HL-60 (cell line): ENCODE data around the gene TMEM61.

Source experiments
- GABPA ChIP-seq: IDR thresholded peaks from 2 replicates; pipeline ENCODE4 v1.6.1; 2012; ENCODE audit warnings: low read depth
- POLR2AphosphoS5 ChIP-seq: IDR thresholded peaks from 2 replicates; pipeline ENCODE4 v1.6.1; 2012; ENCODE audit warnings: low read depth
- SPI1 ChIP-seq: IDR thresholded peaks from 2 replicates; pipeline ENCODE4 v1.6.1; 2012; ENCODE audit warnings: low read depth, mild to moderate bottlenecking, borderline replicate concordance
- TF ChIP-seq, protein P1 (sequence below): IDR thresholded peaks from one replicate; pipeline ENCODE4 v1.5.1; 2011; ENCODE audit warnings: low read length, control low read depth, inconsistent platforms; ENCODE audit not compliant: insufficient read depth

DNA sequence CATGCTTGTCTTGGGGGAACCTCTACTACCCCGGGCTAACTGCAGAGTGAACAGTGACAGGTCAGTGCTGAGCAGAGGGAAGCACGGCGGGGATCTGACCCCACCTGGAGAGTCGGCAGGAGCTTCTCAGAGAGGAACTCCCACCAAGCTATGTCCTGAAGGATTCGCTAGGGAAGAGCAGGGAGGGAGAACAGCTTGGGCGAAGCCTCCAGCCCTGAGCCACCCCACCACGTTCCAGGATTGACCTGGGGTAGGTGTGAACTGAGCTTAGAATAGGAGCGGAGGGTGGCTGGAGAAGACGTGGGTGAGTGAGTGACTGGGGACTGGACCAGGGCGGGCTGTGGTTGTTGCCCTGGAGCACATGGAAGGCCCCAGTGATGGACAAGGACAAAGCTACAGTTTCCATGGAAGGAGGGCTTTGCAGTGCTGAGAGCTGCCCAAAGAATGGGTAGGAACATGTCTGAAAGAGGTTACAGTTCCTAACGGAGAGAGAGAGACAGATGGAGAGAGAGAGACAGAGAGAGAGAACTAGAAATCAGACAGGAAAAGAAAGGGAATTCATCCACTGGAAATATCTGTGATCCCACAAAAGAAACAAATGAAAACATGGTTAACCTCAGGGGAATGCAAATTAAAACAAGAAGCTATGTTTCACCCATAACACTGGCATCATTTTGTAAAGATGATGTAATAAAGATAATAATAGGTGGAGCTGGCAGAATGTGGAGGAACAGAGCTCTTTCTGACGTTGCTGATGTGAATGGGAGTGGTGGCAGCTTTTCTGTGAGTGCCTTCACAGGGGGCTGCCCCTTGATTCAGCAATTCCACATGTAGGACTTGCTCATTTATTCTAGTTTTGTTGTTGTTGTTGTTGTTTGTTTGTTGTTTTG is 35.5 kb downstream of the TMEM61 start:
- TF ChIP-seq, protein P1, sequence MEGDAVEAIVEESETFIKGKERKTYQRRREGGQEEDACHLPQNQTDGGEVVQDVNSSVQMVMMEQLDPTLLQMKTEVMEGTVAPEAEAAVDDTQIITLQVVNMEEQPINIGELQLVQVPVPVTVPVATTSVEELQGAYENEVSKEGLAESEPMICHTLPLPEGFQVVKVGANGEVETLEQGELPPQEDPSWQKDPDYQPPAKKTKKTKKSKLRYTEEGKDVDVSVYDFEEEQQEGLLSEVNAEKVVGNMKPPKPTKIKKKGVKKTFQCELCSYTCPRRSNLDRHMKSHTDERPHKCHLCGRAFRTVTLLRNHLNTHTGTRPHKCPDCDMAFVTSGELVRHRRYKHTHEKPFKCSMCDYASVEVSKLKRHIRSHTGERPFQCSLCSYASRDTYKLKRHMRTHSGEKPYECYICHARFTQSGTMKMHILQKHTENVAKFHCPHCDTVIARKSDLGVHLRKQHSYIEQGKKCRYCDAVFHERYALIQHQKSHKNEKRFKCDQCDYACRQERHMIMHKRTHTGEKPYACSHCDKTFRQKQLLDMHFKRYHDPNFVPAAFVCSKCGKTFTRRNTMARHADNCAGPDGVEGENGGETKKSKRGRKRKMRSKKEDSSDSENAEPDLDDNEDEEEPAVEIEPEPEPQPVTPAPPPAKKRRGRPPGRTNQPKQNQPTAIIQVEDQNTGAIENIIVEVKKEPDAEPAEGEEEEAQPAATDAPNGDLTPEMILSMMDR, result no peak
- TF ChIP-seq POLR2AphosphoS5 (no peak), SPI1 (no peak), GABPA (no peak)
